Measurements from ENCODE around the gene MACROD2.

Gene MACROD2

DNA sequence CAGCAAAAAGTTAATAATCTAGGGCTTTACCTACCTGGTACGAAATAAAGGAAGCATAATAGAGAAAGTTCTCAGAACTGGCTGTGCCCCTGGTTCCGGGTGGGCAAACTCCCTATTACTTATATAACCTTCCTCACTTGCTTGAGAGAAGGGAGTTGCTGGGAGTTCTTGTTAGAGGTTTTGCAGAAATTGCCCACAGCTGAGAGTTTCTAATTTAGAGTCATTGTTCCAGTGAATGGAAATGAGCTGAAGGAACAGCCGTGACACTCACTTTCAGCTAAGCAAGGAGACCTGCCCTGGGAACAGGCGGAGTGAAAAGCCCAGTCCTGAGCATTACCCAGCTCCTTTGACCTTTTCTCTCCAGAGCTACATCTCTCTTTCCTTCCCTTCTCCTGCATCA, 936.7 kb downstream of the MACROD2 start:
- no peak for DNase-seq

DNA sequence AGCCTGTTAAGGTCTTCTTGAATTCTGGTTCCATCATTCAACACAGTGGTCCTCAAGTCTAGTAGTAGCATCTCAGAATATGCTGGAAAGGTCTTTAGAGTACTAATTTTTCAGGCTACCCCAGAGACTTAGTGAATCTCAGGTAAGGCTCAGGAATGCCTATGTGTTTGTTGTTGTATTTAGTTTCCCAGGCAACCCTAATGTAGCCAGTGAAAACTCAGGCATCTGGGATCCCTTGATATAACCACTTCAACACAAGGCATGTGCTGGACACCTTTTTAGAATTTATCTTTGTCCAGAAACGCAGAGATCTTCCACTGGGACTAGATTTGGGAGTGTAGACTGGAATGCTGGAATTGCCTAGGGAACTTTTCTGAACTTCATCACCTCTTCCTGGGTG, 940.0 kb downstream of the MACROD2 start:
- no peak for DNase-seq

DNA sequence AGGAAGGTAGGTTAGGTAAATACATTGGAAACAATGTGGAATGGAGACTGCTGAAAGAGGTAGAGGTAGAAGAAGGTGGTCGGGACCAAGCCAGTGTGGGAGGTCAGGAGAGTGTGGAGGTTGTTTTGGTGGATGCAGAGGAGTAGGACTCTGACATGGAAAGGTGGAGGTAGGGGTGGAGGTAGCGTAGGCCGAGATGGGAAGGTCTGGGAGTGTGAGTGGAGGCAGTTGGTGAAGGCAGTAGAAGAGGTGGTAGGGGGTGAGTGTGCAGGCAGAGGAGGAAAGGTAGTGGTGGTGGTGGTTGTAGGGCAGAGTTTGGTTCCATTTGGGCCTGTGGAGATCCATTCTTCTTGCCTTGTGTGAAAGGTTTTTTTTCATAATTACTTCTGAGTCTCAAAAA, 941.7 kb downstream of the MACROD2 start:
- no peak for DNase-seq

DNA sequence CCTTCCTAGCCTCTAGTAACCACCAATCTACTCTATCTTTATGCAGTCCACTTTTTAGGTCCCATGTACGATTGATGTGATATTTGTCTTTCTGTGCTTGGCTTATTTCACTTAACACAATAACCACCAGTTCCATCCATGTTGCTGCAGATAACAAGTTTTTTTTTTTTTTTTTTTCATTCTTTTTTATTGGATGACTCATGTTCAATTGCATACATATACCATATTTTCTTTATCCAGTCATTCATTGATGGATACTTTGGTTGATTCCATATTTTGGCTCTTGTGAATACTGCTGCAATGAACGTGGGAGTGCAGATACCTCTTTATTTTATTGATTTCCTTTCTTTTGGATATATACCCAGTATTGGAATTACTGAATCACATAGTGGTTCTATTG, 942.5 kb downstream of the MACROD2 start:
- DNase-seq = no peak

DNA sequence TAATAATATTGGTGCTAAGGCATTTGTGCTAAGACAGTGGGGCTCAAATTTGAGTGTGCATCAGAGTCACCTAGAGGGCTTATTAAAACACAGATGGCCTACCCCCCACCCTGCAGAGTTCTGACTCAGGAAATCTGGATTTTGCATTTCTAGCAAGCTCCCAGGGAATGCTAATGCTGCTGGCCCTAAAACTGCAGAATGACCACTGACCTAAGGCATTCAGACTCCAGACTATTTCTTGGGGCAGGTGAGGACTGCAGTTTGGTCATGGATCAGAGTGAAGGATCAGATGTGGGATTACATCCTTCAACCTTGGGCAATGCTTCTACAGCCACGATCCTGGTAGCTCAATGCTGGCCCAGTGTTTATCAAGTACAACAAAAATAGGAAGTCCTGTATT, 952.2 kb downstream of the MACROD2 start:
- DNase-seq = no peak

DNA sequence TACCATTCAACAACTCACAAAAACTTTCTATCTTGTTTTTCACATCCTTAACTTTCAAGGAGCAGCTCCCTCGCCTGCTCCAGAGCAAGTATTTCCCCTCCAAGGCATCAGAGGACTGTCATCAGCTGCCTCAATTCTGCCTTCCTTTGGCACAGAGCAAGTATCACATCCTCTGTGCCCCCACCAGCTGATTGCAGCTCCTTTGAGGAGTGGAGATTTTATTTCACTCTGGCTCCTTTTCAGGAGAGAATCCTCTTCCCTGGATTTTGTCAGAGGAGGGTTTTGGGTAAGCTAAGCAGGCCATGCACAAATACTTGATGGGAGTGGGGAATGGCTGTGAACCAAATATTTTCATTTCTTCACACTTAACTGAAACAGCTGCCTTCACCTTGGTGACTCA, 952.6 kb downstream of the MACROD2 start:
- DNase-seq = no peak

DNA sequence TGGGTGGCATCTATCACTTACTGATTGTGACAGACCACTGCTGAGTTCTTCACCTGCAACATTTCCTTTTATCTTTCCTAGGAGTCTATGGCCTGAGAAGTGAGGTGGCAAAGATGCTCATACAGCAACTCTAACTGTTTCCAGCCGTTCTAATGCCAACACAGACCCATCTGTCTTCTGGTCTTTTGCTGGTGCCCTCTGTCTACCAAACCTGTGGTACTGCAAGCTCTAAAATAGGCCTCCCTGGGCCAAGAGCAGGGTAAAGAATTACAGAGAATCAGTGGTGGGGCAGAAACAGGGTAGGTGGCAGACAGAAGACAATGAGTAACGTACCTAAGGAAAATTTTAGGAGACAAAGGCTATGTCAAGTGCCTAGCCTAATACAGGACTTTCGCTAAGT, 953.1 kb downstream of the MACROD2 start:
- no peak for DNase-seq

DNA sequence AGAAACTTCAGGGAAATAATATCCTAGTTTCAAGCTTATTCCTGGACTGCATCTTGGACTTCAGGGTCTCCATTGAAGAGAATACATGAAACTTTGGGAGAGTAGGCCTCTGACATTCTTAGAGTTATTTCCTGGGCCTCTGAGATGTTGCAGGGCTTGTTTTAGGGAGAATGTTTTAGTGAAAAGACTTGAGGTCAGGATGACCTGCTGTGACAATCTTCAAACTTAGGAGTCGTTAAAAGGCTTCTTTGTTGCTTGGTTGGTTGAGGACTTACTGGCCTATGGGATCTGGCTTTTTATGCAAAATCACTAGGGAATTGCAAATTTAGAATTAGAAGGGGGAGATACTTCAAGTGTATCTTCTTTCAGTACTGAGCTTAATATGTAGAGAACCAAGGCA, 955.3 kb downstream of the MACROD2 start:
- DNase-seq = no peak

DNA sequence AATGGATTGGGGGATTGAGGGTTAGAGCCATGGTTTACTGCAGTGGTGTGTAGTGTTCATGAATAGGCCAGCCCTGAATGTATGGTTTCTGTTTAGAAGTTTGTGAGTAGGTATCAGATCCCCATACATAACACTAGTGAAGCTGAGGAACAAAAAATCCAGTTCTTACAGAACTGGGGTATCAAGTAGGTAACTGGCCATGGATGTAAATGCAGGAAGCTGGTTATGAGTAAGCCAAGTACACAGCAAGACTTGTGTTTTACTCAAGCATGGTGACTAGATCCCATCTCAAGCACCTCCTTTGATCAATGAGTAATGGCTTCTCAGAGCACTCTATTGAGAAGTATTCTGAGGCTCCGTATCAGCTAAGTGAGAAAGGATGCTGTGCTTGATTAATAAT, 955.8 kb downstream of the MACROD2 start:
- no peak for DNase-seq

DNA sequence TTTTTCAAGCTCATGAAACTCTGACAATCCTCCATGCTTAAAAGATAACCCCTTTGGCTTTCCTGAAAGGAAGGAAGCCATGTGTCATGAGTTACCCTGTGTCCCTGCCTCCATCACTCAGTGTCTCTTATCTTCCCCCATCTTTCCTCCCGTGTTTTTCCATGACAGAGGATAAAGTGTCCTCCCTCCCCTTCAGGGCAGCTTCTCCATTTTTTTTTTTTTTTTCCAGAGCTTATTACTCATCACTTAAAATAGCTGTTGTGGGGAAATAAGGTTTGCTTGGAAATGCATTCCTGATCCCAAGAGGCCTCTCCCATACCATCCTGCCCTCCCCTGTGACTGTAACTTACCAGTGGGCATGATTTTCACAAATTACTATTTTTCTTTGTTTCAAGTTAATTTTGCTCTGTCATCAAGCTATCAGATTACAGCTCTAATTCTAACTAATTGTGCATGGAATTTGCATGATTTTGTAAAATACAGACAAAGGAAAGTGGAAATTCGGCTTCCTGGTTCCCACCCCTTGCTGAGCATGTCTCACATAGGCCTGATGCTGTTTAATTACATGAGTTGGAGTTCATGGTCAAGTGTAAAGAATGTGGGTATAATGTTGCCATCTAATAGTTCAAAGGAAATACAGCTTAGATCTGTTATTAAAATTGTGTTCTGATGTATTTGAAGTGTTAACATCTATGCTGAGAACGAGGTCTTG, 956.5 kb downstream of the MACROD2 start:
- no peak for DNase-seq

DNA sequence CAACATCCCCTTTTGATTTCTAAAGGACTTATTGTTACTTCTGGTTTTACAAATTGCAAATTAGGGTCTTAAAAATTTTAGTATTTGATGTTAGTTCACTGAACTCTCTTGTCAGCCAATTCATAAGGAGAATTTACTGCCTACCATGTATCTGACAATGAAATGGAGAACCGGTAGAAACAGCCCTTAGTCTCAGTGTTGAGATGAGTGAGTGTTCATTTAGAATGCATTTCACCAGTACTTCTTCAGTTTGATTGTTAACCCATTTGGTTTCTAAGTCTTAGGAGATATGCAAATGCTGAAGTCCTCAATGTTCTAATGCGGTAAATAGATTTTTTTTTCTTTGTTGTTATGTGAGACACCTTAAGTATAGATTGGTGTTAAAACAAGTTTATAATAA, 958.4 kb downstream of the MACROD2 start:
- no peak for DNase-seq

DNA sequence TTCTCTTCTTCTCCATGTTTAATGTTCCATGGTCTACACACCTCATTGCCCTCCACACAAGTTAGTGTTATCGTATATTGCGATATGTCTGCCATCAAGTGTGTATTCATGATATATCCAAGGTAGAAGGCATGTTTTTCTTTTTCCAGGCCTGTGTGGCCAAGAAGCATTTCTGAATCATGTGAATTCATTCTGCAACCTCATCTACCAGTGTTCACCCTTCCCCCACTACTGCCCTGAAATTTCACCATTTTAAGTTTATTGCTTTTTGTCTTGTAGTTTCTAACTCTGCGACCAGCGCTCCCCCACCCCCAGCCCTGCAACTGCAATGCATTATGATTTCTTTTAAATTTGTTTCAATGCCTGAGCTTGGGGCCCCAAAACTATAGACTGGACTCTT, 960.1 kb downstream of the MACROD2 start:
- no peak for DNase-seq

DNA sequence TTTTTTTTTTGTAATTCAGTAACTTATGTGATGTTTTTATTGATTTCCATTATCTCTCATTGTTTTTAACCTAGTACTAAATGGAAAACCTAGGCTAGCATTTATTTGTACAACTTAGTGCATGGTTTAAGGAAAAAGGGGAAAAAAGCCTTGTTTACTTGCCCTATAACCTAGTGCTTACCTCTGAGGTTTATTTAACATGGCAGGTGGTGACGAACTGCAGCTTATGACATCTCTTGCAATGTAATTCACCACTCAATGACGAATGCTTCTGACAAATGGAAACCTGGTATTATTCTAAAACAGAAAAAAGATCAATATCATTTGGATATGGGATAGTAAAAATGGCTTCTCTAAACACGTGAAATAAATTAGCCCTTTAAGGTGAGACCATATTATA, 960.7 kb downstream of the MACROD2 start:
- no peak for DNase-seq

DNA sequence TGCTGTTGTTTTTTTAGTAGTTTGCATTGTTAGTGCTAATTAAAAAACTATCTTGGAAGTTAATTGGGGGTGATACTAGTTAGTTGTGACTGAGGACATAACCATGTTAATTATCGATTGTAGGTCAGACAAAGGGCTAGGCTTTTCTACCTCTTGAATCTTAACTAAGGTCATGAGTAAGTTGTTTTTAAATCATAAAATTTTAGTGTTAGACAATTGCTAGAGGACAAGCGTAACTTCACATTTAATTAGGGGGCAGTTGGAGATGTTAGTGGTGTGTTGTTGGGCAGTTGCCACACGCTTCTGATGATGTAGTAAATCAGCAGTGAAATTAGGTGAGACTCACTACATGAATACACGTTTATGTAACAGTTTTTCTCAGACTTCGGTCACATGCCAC, 961.2 kb downstream of the MACROD2 start:
- no peak for DNase-seq

DNA sequence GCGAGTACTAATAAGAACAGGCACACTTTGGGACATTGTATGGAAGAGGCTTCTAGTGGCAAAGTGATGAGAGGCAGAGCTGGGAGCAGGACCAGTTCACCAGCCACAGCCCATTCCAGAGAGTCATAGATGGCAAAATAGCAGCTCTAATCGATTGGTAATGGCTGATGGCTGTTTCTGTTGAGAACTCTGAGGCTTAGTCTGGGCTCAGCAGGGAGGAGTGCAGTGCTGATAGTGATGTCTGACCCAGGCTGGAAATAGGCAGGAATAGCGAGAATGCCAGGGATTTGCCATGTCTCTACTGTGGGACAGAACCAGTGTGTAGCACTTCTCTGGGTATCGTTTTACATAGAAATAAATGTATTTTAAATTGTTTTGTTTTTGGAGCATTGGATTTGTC, 962.1 kb downstream of the MACROD2 start:
- DNase-seq = no peak

DNA sequence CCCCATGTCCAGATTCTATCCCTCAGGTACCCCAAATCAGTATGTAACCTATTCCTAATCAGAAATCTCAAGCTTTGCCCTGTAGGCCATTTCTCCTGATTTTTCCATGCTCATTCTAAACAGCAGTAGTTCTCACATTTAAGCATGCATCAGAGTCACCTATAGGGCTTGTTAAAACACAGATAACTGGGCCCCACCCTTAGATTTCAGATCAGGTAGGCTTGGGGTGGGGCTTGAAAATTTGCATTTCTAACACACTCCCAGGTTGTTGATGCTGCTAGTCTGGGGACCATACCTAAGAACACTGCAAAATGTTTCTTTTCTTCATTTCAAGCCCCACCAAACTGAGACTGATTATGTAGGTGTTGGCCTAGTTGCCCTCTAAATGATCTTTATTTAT, 963.3 kb downstream of the MACROD2 start:
- no peak for DNase-seq

DNA sequence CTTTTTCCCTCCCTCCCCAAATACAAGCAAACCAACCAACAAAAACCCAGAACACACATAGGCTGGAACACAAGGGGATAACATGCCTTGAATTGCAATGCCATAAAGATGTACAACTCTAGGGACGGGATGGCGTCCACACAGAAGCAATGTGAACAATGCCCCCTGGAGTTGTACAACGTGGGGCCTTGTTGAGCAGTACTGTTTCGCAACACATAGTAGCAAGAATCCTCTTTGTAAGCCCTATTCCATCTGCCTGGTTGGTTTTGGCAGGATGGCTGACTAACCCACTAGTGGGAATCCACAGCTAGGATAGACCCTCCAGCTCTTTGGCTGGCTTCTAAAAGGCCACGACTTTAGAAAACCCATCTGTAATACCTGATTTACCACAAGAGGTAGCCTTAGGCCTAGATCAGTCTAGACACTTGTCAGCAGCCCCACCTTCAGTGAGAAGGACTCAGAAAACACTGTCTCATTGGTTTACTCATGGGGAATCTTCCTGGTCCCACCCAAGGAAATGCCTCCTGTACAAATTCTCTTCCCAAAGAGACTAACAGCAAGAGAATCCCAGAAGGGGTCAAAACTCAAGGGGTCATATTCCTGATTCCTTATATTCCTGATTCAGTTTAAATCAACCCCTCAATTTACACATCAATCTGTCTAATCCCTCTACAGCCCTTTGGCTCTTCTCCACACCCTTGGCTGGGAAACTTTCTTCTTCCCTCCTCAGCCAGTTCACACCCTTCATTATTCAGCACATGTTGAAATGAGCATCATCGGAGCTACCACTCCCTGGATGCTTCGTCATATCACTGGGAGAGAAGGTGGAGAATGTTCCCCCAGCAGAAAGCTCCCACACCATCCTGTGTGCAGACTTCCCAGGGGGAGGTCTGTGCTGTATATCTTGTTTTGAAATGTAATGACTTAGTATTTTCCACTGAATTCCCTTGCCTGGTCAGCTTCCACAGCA, 964.5 kb downstream of the MACROD2 start:
- no peak for DNase-seq

DNA sequence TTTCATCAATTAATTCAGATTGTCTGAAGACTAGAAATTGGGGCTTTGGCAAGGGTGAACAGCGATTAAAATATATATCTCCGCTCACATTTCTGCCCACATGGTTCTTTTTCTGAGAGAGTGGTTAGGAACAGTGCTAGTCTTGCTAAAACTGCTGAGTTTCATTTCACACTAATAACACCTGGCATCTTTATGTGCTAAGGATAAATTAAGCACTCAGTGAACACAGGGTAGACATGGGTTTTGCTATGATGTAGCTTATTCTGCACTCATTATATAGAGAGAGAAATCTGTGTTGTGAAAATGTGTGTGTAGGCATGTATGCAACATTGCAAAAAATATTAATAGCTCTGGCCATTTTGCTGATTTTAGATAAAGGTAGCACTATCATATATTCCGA, 965.5 kb downstream of the MACROD2 start:
- DNase-seq = no peak

DNA sequence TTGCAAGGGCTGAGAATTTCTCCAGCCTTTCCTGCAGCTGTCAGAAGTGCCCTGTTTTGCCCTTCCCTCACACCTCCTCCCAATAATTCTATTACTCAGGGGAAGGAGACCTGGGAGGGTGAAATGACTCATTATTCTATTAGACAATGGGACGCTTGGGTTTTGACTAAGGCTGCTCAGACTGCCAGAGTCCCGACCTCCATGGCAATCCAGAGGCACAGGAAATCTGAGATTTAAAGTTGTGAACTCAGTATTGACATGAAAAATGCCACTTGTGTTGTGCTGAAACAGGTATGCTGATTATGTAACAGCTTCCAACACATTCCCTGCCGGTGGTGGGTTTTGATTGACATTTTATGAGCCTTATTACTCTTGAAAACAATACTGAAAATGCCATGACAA, 967.9 kb downstream of the MACROD2 start:
- no peak for DNase-seq

DNA sequence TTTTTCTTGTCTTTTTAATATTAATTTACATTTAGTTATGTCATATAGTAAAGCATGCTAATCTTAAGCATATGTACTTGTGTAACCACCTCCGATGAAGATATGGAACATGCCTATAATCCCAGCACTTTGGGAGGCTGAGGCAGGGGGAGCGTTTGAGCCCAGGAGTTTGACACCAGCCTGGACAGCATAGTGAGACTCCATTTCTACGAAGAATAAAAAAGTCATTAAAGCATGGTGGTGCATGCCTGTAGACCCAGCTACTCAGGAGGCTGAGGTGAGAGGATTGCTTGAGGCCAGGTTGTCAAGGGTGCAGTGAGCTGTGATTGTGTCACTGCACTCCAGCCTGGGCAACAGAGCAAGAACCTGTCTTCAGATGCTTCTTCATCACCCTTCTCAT, 970.9 kb downstream of the MACROD2 start:
- DNase-seq = no peak

DNA sequence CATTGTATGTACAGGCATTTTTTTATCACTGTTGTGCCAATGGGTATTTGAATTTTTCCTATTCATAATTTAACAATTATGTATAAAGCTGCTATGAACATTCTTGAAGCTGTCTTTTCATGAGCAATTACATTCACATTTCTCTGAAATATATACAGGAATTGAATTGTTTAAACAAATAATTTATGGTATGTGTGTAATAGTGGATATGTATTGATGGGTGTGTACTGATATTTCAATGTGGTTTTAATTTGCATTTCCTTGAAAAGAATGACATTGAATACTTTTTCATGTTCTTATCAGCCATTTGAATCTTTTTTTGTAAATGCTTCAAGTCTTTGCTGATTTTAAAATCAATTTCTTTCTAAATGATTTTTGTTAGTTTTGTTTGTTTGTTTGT, 971.5 kb downstream of the MACROD2 start:
- no peak for DNase-seq

DNA sequence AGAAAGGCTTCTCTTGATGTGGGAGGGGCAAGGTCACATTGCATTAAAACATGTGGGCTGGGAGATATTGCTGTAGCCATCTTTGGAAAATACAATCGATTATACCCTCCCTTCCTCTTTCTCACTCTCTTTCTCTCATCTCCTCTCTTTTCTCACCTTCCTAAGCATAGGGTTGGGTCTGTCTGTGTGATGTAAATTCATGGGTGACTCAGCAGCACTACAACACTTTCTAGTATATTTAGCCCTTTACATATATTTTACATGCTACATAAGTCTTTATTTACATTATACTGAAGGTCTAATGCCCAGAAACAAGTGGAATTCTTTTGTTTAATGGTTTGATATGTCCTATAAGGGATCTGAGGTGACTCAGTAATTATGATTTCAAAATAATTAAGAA, 976.9 kb downstream of the MACROD2 start:
- DNase-seq = no peak

DNA sequence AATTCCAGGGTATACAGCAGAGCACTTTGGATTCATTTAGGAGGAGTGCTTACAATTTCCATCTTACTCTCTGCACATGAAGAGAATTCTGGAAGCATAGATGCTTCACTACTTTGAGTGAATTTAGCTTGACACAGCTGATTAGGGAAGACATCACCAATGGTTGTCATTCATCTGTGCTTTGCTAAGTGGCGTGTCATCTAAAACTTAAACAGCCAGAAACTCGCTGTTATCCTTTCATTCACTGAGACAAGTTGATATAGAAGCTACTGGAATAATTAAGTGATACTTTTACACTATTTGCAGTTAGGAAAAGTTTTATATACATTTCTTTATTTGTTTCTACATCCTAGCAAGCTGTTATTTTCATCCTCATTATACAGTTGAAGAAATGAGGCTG, 977.4 kb downstream of the MACROD2 start:
- DNase-seq = no peak

DNA sequence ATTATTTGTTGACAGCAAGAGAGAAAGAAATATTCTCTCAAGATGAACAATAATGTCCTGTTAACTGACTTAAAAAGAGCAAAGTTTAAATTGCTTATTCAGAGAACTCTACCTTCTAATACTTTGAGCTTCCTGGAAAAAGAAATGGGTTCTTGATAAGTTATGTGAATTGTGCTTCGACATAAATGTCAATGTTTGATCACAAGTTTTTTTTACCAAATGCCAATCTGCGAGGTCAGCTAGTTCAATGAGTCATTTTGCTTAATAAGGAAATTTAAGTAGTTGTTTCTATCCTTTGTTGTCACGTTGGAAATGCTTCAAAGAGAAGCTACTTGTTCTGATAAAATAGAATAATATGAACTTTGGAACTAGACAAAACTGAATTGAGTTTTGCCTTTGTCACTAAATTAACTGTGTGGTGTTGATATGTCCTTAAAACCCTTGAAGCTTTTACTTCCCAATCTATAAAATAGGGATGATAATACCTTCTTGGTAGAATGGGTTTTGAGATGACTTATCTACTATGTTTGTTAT, 984.2 kb downstream of the MACROD2 start:
- DNase-seq = no peak
